Sigmoid colon (tissue), 4 donors: ENCODE measurements around the gene NELL2.

Source experiments
- POLR2A ChIP-seq, 2 donors: fragments of 450-650 bp; IDR thresholded peaks; one replicate each; pipeline ENCODE4 v1.6.1; 2016; ENCODE audit warnings: antibody characterized with exemption in 2 of 2, mild to moderate bottlenecking in 2 of 2, moderate library complexity in 2 of 2
- POLR2AphosphoS5 ChIP-seq, 4 donors: sonication (generic); formaldehyde crosslinking; IDR thresholded peaks; one replicate each; pipeline ENCODE4 v1.6.1; 2017; ENCODE audit warnings: antibody characterized with exemption in 4 of 4
- TF ChIP-seq, protein P1 (sequence below), 4 experiments: fragments of 450-650 bp in 3 of 4; fragments of 200-600 bp in 1 of 4; IDR thresholded peaks; one replicate each; pipeline ENCODE4 v1.5.1; 2016 to 2019; ENCODE audit warnings: antibody characterized with exemption in 4 of 4, mild to moderate bottlenecking in 3 of 4, moderate library complexity in 2 of 4

DNA sequence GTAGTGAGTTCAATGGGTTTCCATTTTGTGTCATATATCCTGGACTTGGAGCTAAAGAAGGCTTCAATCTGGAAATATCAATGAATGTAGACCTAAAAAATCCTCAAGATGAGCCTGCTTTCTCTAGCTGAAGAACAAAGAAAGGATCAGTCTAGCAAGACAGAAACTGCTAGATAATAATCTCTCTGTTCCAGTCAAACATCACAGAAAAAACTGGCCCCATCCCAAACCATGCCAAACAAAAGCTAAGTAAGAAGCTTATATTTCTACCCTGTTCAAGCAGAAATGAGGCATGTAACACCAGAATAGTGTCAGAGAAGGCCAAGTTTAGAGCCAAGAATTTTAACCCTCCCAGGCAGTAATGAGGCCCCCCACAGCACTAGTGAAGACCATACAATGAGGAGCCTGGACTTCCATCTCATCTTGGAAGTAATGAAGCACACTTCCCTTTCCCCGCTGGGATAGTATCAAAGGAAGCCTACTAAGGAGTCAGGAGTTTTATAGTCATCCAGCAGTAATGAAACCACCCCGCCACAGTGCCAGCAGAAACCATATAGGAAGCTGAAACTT lies 95.8 kb downstream of the NELL2 start:
- no peak for TF ChIP-seq POLR2AphosphoS5 (IDR thresholded peaks at IDR 0.05)
- no peak for TF ChIP-seq POLR2A (IDR thresholded peaks at IDR 0.05)
- TF ChIP-seq, protein P1, sequence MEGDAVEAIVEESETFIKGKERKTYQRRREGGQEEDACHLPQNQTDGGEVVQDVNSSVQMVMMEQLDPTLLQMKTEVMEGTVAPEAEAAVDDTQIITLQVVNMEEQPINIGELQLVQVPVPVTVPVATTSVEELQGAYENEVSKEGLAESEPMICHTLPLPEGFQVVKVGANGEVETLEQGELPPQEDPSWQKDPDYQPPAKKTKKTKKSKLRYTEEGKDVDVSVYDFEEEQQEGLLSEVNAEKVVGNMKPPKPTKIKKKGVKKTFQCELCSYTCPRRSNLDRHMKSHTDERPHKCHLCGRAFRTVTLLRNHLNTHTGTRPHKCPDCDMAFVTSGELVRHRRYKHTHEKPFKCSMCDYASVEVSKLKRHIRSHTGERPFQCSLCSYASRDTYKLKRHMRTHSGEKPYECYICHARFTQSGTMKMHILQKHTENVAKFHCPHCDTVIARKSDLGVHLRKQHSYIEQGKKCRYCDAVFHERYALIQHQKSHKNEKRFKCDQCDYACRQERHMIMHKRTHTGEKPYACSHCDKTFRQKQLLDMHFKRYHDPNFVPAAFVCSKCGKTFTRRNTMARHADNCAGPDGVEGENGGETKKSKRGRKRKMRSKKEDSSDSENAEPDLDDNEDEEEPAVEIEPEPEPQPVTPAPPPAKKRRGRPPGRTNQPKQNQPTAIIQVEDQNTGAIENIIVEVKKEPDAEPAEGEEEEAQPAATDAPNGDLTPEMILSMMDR (IDR thresholded peaks at IDR 0.05) = no peak
